ENCODE data around the gene PTGDS.

The PTGDS gene

DNA sequence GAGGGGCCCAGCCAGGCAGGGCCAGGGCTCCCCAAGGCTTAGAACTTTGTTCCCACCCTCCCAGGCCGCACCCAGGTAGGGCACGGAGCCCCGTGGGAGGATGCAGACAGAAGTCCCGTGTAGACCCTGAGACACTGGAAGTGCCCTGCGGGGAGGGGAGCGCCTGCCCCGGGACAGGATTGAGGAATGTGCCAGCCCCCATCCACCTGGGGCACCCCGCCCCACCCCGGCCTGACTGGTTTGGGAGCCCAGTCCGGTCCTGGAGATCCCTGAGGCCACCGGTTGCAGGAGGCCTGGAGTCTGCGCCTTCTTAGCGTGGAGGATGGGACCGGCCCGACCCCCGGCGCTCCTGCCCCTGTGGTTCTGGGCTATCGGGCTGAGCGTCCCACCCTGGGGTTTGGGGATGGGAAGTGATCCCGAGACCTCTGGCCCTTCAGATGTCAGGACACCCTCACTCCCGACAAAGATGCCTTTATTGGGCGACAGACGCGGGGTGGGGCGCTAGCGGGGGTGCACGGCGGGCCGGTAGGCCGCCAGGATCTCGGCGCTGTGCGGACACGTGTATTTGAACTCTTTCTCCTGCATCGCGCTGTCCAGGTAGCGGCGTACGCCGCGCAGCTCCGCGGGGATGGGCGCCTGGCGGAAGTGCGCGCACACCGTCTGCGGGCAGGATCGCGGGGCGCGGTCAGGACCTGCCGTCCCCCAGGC, 17.0 kb downstream of the PTGDS start:
- POLR2A ChIA-PET = interaction anchor here (1.4 kb wide), 1 partner anchor 17 kb away, joined by 6 read pairs; no protein-coding TSS in a partner anchor
- TF ChIP-seq ARNT (IDR thresholded peaks at IDR 0.05) = no peak
- TF ChIP-seq FOXA1 (IDR thresholded peaks at IDR 0.05) = no peak
- TF ChIP-seq SP1 (IDR thresholded peaks at IDR 0.05) = no peak
- TF ChIP-seq ZNF384 (IDR thresholded peaks at IDR 0.05) = no peak
- TF ChIP-seq FOXK2 (IDR thresholded peaks at IDR 0.05) = no peak
- TF ChIP-seq BHLHE40 (IDR thresholded peaks at IDR 0.05; ENCODE audit: borderline replicate concordance) = no peak
- no peak for TF ChIP-seq NFRKB (IDR thresholded peaks at IDR 0.05)
- TF ChIP-seq HDGF (IDR thresholded peaks at IDR 0.05; ENCODE audit: borderline replicate concordance) = no peak
- TF ChIP-seq CTBP1 (IDR thresholded peaks at IDR 0.05; ENCODE audit: borderline replicate concordance) = no peak
- TF ChIP-seq, protein P1, sequence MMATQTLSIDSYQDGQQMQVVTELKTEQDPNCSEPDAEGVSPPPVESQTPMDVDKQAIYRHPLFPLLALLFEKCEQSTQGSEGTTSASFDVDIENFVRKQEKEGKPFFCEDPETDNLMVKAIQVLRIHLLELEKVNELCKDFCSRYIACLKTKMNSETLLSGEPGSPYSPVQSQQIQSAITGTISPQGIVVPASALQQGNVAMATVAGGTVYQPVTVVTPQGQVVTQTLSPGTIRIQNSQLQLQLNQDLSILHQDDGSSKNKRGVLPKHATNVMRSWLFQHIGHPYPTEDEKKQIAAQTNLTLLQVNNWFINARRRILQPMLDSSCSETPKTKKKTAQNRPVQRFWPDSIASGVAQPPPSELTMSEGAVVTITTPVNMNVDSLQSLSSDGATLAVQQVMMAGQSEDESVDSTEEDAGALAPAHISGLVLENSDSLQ (IDR thresholded peaks at IDR 0.05) = no peak
- no peak for TF ChIP-seq TARDBP (IDR thresholded peaks at IDR 0.05)
- no peak for TF ChIP-seq FOXM1 (IDR thresholded peaks at IDR 0.05; ENCODE audit: borderline replicate concordance)
- no peak for TF ChIP-seq LEF1 (IDR thresholded peaks at IDR 0.05; ENCODE audit: borderline replicate concordance)
- TF ChIP-seq ELF4 (IDR thresholded peaks at IDR 0.05) = no peak
- no peak for TF ChIP-seq SUZ12 (IDR thresholded peaks at IDR 0.05)
- TF ChIP-seq L3MBTL2 (conservative IDR thresholded peaks at IDR 0.05) = no peak
- CTCF ChIA-PET = interaction anchor here (1.0 to 2.8 kb wide), 2 partner anchors 35 to 46 kb away, joined by 4 to 14 read pairs; partner anchors contain the start of gene ABCA2
- no peak for DNase-seq (ENCODE audit: extremely low spot score)

DNA sequence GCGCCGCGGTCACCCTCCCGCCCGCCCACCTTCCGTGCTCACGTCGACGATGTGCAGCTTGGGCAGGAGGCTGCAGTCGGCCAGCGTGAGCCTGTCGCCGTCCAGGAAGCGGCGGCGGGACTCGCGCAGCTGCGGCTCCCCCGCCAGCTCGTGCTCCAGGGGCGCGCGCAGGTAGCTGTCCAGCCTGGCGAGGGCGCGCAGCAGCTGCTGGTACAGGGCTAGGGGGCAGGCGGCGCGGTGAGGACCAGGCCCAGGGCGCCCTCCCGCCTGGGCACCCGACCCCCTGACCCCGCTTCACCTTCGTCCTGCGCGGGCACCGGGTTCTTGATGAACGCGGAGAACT, 17.6 kb downstream of the PTGDS start:
- no peak for DNase-seq (ENCODE audit: extremely low spot score)
- TF ChIP-seq, protein P1 (IDR thresholded peaks at IDR 0.05) = no peak
- TF ChIP-seq LEF1 (IDR thresholded peaks at IDR 0.05; ENCODE audit: borderline replicate concordance) (no peak), SUZ12 (IDR thresholded peaks at IDR 0.05) (no peak), NFRKB (IDR thresholded peaks at IDR 0.05) (no peak), ZNF384 (IDR thresholded peaks at IDR 0.05) (no peak), L3MBTL2 (conservative IDR thresholded peaks at IDR 0.05) (no peak), SP1 (IDR thresholded peaks at IDR 0.05) (no peak), TARDBP (IDR thresholded peaks at IDR 0.05) (no peak), BHLHE40 (IDR thresholded peaks at IDR 0.05; ENCODE audit: borderline replicate concordance) (no peak), FOXM1 (IDR thresholded peaks at IDR 0.05; ENCODE audit: borderline replicate concordance) (no peak), CTBP1 (IDR thresholded peaks at IDR 0.05; ENCODE audit: borderline replicate concordance) (no peak)
- ChIA-PET POLR2A (no interaction called here), CTCF (no interaction called here)

DNA sequence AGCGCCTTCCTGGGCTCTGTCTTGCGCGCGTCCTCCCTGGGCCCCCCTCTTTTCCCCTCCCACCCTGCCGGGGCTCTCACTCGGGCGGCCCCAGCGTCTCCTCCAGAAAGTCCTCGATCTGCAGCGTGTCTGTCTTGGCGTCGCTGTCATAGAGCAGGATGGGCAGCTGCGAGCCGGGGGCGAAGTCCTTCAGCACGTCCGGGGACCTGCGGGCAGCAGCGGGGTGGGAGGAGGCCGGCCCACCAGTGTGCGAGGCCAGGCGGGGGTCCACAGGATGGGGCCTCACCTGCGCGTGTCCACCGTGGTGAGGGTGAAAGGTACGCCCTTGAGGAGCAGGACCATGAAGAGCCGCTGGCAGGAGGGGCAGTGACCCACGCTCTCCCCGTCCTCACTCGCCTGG, 18.1 kb downstream of the PTGDS start:
- no peak for DNase-seq (ENCODE audit: extremely low spot score)
- ChIA-PET POLR2A (no interaction called here), CTCF (no interaction called here)
- TF ChIP-seq FOXM1 (IDR thresholded peaks at IDR 0.05; ENCODE audit: borderline replicate concordance) = no peak
- no peak for TF ChIP-seq BHLHE40 (IDR thresholded peaks at IDR 0.05; ENCODE audit: borderline replicate concordance)
- no peak for TF ChIP-seq FOXK2 (IDR thresholded peaks at IDR 0.05)
- TF ChIP-seq LEF1 (IDR thresholded peaks at IDR 0.05; ENCODE audit: borderline replicate concordance) = no peak
- TF ChIP-seq SP1 (IDR thresholded peaks at IDR 0.05) = no peak
- TF ChIP-seq, protein P1 (IDR thresholded peaks at IDR 0.05) = no peak
- TF ChIP-seq ELF4 (IDR thresholded peaks at IDR 0.05) = no peak
- TF ChIP-seq FOXA1 (IDR thresholded peaks at IDR 0.05) = no peak
- no peak for TF ChIP-seq CTBP1 (IDR thresholded peaks at IDR 0.05; ENCODE audit: borderline replicate concordance)
- TF ChIP-seq SUZ12 (IDR thresholded peaks at IDR 0.05) = no peak
- no peak for TF ChIP-seq TARDBP (IDR thresholded peaks at IDR 0.05)
- TF ChIP-seq NFRKB (IDR thresholded peaks at IDR 0.05) = no peak
- no peak for TF ChIP-seq L3MBTL2 (conservative IDR thresholded peaks at IDR 0.05)
- TF ChIP-seq ZNF384 (IDR thresholded peaks at IDR 0.05) = no peak
- TF ChIP-seq HDGF (IDR thresholded peaks at IDR 0.05; ENCODE audit: borderline replicate concordance) = no peak
- no peak for TF ChIP-seq ARNT (IDR thresholded peaks at IDR 0.05)

DNA sequence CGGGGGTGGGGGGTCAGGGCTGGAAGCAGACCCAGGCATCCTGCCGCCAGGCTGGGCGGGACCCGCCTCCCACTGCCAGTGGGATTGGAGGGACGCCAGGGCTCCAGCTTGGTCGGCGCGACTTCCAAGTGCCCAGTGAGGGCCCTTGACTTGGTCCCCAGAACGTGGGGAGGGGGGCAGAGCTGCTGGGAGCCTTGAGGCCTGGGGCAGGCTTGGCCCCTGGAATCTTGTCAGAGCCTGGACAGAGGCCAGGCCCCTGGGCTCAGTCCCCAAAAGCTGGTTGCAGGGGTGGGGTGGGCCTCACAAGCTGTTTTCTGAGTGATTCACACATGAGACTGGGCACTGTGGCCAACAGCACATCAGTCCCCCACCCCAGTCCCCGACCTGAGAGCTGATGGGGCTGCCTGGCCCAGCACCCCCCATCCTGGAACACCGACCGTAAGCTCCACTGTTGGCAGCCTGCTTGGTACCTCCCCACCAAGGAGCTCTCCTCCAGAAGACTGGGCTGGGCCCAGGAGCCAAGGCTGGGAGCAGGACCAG, 18.5 kb downstream of the PTGDS start:
- no peak for DNase-seq (ENCODE audit: extremely low spot score)
- ChIA-PET POLR2A (no interaction called here), CTCF (interaction anchor here (1.0 kb wide), 1 partner anchor 48 kb away, joined by 5 read pairs; no protein-coding TSS in a partner anchor)
- TF ChIP-seq NFRKB (IDR thresholded peaks at IDR 0.05) (no peak), LEF1 (IDR thresholded peaks at IDR 0.05; ENCODE audit: borderline replicate concordance) (no peak), ELF4 (IDR thresholded peaks at IDR 0.05) (no peak), FOXA1 (IDR thresholded peaks at IDR 0.05) (no peak), FOXM1 (IDR thresholded peaks at IDR 0.05; ENCODE audit: borderline replicate concordance) (no peak)

DNA sequence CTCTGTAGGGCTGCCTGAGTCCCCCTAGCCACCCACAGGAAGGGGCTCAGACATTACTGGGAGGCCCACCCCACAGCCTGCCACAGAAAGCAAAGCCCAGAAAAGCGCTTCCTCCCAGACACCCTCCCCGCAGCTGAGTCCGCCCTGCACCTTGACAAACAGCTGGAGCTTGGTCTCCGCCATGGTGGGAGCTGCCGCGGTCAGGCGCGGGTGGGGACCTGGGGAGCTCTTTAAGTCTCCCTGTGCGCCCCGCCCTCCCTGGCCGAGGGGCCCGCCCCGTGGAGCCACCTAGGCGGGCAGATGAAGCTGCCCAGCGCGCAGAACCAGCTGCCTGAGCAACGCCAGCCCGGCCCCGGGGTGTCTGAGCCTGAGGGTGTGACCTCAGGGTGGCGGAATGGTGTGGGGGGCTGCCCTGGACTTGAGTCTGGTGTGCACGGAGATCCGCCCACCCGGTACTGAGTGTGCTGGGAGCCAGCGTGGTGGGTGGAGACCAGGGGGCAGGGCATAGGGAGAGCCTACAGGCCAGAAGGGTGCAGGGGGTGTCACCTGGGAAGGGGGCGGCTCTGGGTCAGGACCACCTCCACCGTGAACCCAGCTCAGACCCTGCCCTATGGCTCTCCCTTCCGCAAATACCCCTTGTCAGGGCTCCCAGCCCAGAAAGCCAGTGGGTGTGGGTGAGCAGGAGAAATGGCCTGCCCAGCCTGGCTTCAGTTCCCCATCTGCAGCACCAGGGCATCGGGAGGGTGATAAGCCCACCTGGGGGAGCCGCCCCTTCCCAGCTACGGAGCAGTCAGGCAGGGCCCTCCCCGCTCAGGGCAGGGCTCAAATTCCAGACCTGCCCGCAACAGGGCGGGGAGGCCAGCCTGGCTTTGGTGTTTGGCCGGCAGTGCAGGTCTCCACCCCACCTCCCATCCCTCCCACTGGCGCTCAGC, 19.3 kb downstream of the PTGDS start, which contains the start of gene CLIC3:
Gene CLIC3, minus strand, starts transcription at position 208 of the 932 bp plus-strand sequence. Its CDS starts 25 bp downstream, at position 183.
- CTCF ChIA-PET = interaction anchor here (1.0 kb wide), 1 partner anchor 49 kb away, joined by 5 read pairs; no protein-coding TSS in a partner anchor

More for the DNA sequence above, 19.3 kb downstream of the PTGDS start, which contains the start of gene CLIC3:
- no peak for DNase-seq (ENCODE audit: extremely low spot score)
- no peak for TF ChIP-seq BHLHE40 (IDR thresholded peaks at IDR 0.05; ENCODE audit: borderline replicate concordance)
- TF ChIP-seq ZNF384 (IDR thresholded peaks at IDR 0.05) = no peak
- no peak for TF ChIP-seq SP1 (IDR thresholded peaks at IDR 0.05)
- TF ChIP-seq FOXK2 (IDR thresholded peaks at IDR 0.05) = no peak
- TF ChIP-seq CTBP1 (IDR thresholded peaks at IDR 0.05; ENCODE audit: borderline replicate concordance) = no peak
- no peak for TF ChIP-seq SUZ12 (IDR thresholded peaks at IDR 0.05)
- TF ChIP-seq HDGF (IDR thresholded peaks at IDR 0.05; ENCODE audit: borderline replicate concordance) = no peak
- TF ChIP-seq FOXM1 (IDR thresholded peaks at IDR 0.05; ENCODE audit: borderline replicate concordance) = no peak
- POLR2A ChIA-PET = no interaction called here
